GM21529 (cell line): ENCODE data around the gene NPAT.

Experiments used
- ATAC-seq: cut with Tn5 transposase; IDR thresholded peaks from one replicate; pipeline ENCODE4 v1.9.1; 2021; ENCODE audit not compliant: unreplicated experiment

The NPAT gene

DNA sequence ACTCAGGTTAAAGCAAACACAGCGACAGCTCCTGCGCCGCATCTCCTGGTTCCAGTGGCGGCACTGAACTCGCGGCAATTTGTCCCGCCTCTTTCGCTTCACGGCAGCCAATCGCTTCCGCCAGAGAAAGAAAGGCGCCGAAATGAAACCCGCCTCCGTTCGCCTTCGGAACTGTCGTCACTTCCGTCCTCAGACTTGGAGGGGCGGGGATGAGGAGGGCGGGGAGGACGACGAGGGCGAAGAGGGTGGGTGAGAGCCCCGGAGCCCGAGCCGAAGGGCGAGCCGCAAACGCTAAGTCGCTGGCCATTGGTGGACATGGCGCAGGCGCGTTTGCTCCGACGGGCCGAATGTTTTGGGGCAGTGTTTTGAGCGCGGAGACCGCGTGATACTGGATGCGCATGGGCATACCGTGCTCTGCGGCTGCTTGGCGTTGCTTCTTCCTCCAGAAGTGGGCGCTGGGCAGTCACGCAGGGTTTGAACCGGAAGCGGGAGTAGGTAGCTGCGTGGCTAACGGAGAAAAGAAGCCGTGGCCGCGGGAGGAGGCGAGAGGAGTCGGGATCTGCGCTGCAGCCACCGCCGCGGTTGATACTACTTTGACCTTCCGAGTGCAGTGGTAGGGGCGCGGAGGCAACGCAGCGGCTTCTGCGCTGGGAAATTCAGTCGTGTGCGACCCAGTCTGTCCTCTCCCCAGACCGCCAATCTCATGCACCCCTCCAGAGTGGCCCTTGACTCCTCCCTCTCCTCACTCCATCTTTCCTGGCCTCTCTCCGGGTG lies at the start of gene NPAT, which contains the start of gene ATM:
Gene NPAT (minus strand): TSS at position 65 of the 774 bp plus-strand sequence. CDS start 102 bp downstream, outside the sequence.
Gene ATM (plus strand): TSS at position 494 of the 774 bp plus-strand sequence. CDS start 4,558 bp downstream, outside the sequence.
- ATAC-seq: peak; percentile 76

DNA sequence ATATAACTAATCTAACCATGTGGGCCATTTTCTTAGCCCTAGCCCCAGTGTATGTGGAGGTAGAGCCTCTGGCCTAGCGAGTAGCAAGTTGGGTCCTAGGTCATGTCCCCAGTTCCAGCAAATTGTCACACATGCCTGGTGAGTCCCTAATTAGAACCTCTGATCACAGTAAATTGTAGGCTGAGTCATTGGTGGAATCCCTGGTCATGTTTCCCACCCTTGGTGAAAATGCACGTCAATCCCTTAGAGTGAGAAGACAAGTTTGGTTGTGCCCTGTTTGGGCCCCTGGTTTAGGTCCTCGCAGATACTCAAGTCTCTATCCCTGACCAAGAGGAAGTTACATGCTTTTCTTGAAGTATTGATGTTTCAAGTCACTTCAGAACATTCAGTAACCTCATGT lies 47.1 kb upstream of the NPAT start:
- no peak for ATAC-seq

DNA sequence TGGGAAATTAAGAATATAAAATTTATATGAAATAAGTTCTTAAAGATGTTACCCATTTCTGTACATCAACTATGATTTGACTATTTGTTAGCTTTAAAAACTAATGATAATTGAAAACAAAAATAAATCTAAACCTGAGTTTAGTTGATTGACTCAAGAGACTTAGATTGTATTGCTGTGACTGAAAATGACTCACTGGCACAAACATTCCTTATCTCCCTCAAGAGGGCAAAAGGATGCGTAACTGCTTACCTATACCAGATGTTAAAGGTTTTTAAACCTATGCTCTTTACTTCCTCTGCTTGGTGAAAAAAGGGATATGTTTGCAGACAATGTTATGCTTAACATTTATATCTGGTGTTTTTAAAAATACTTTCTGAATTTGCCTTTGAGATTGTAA lies 30.7 kb upstream of the NPAT start:
- no peak for ATAC-seq

DNA sequence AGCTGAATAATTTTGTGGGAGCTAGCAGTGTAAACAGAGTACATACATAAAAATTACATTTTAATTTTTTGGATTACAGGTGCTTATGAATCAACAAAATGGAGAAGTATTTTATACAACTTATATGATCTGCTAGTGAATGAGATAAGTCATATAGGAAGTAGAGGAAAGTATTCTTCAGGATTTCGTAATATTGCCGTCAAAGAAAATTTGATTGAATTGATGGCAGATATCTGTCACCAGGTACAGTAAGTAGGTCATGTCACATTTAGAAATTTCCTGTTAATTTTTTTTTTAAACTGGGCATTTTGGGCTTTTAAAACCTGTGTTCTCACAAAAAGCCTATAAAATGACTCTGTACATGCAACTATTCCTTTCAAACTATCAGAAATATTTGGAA lies 24.4 kb upstream of the NPAT start:
- no peak for ATAC-seq

DNA sequence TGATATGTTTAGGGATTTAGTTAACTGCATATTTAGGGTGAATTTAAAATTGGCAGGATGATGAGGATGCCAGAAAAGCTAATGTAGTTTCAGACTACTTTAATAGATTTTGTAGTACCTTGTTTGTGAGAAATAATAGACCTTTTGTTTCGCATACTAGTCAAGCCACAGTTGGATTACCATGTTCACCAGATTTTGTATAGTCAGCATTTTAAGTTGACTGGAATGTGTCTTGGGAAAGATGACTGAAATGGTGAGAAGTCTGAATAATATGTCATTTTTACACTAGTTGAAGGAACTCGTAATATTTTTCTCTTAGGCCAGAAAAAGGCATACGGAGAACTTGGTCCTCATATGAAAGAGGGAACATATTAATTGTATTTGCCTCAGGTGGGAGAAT lies 23.9 kb upstream of the NPAT start:
- no peak for ATAC-seq

DNA sequence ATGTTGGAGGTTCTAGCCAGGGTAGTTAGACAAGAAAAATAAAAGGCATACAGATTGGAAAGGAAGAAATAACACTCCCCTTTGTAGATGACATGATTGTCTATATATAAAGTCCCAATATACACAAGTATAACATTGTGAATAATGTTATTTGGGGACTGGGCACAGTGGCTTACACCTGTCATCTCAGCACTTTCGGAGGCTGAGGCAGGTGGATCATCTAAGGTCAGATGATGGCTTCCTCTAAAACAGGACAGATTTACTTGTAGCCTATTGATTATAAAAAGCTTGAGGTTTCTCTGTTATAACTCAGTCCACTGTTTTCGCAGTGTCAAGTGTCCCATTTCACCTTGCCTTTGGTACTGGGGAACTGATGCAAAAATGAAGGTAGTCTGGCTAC lies 20.0 kb upstream of the NPAT start:
- ATAC-seq: no peak

DNA sequence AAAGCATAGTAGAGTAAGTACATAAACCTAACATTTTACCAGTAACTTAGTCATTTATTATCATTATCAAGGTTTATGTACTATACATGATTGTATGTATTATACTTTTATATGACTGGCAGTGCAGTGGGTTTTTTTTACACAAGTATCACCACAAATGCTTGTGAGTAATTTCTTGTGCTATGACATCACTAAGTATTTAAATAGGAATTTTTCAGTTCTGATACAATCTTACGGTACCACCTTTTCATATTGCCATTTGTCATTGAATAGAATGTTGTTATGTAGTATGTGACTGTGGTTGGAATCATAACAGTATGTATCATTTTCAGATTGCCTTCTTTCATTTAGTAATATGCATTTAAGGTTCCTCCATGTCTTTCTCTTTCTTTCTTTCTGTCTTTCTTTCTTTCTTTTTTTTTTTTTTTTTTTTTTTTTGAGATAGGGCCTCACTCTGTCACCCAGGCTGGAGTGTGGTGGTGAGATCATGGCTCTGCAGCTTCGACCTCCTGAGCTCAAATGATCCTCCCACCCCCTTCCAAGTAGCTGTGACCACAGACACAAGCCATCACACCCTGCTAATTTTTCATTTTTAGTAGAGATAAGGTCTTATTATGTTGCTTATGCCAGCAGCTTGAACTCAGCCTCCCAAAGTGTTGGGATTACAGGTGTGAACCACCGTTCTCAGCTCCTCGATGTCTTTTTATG lies 19.0 kb upstream of the NPAT start:
- ATAC-seq: no peak

DNA sequence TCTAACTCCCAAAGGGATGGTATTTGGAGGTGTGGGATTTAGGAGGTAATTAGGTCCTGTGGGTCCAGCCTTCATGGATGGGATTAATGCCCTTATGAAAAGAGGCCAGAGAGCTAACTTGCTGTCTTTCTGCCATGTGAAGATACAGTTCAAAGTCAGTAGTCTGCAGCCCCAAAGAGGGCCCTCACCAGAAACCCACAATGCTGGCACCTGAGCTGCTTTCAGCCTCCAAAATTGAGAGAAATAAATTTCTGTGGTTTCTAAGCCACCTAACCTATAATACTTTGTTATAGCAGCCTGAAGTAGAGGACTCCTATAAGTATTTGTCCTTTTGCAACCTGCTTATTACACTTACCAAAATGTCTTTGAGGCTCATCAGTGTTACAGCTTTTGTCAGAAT lies 16.6 kb upstream of the NPAT start:
- no peak for ATAC-seq

DNA sequence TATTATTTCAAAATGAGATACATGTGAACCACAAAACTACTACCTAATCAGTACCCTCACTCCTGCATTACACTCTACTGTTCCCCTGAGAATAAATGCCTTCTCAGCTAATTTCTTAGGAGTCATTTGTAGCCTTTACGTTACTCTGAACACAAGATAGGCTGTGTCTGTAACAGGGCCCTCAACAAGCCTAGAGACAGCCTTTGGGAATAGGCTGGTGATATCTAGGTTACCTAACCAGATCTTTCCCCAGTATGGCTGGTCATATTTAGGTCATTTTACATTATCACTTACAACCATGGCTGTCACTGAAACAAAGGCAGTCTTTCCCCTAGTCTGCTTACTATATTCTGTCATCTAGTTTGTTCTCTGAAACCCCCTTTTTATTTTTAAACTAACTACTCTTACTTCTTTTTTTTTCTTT lies 14.6 kb upstream of the NPAT start:
- ATAC-seq: peak; percentile 47

DNA sequence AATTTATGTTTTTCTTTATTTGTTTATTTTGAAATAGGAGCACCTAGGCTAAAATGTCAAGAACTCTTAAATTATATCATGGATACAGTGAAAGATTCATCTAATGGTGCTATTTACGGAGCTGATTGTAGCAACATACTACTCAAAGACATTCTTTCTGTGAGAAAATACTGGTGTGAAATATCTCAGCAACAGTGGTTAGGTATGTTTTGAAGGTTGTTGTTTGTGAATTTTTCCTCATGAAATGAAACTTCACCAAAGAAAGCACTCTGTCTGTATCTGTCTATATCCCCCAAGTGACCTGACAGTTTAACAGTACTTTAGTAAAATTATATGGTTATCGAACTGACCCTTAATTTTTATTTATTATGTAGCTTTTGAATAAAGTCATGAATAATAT lies 13.2 kb upstream of the NPAT start:
- ATAC-seq: no peak

DNA sequence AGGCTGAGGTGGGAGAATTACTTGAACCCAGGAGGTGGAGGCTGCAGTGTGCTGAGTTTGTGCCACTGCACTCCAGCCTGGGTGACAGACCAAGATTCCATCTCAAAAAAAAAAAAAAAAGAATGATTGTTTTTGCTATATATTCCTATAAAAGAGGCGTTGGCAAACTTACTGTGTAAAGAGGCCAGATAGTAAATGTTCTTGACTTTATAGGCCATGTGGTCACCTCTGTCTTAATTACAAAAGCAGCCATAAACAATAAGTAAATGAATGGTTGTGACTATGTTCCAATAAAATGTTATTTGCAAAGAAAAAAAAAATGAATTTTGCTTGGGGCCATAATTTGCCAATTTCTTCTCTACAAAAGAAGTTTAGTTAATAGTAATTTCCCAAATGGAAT lies 12.8 kb upstream of the NPAT start:
- ATAC-seq: no peak

DNA sequence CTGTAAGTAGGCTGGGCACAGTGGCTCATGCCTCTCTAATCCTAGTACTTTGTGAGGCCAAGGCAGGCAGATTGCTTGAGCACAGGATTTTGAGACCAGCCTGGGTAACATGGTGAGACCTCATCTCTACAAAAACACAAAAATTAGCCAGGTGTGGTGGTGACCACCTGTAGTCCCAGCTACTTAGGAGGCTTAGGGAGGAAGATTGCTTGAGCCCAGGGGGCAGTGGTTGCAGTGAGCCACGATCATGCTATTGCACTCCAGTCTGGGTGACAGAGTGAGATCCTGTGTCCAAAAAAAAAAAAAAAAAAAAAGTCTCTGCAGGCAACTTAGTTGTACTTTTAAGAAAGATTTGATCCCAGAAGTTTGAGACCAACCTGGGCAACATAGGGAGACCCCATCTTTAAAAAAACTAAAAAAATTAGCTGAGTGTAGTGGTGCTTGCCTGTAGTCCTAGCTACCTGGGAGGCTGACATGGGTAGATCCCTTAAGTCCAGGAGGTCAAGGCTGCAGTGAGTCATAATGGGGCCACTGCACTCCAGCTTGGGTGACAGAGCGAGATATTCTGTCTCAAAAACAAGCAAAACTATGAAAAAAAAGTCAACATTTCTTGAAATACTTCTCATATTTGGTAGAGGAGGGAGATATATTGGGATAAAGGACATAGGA lies 11.0 kb upstream of the NPAT start:
- ATAC-seq: no peak

DNA sequence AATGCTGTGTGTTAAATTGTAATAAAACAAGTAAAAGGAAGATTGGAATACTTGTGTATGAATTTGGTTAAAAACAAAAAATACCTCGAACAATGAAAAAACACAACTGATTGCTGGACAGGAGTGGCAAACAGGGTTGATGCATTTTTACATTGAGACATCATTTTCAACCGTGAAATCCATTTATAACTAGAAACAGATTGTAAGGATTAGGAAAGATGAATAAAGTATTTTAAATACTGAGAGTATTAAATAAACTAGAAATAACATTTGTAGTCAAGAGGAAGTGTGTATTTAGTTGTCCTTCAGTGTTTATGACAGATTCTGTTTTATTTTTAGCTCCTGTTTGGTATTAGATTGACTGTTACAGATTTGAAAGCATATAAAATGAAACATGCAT lies 5.8 kb upstream of the NPAT start:
- ATAC-seq: no peak

DNA sequence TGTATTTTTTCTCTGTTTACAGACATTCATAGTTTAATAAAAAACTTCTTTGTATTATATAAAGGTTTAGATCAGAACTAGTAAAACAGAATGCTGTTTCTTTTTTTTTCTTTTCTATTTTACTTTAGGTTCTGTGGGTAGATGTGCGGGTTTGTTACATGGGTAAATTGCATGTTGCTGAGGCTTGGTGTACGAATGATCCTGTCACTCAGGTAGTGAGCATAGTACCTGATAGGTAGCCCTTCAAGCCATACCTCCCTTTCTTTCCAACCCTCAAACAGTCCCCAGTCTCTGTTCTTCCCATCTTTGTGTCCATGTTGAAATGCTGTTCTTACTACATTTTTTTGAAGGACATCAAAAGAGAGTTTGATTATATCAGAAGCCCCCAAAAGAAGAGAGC lies 3.6 kb upstream of the NPAT start:
- ATAC-seq: no peak

DNA sequence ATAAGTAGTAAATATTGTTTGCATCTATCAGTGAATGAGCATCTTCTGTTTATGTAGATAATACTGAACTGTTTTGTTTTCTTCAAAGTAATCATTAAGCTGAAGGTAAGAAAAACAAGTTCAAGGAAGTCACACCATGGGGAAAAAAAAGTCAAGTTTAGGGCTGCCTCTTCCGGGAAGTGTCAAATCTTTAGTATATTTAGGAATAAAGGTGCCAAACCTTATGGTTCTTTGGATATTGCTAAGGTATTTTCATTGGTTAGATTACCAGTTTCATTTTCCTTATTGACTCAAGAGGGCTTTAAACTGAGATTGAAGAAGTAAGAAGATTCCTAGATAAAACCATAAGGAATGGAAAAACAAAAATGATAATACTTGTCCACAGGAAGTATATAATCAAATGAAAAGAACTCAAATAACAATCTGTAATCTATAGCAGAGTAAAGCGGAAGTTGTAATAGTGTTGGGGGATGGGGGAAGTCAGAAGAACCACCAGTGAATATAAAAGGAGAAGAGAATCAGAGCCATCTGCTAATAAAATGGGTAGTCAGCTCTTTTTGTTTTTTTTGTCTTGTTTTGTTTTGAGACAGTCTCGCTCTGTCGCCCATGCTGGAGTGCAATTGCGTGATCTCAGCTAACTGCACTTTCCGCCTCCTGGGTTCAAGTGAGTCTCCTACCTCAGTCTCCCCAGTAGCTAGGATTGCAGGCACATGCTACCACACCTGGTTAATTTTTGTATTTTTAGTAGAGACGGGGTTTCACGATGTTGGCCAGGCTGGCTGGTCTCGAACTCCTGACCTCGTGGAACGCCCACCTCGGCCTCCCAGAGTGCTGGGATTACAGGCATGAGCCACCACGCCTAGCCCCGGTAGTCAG lies 2.7 kb upstream of the NPAT start:
- ATAC-seq: no peak

DNA sequence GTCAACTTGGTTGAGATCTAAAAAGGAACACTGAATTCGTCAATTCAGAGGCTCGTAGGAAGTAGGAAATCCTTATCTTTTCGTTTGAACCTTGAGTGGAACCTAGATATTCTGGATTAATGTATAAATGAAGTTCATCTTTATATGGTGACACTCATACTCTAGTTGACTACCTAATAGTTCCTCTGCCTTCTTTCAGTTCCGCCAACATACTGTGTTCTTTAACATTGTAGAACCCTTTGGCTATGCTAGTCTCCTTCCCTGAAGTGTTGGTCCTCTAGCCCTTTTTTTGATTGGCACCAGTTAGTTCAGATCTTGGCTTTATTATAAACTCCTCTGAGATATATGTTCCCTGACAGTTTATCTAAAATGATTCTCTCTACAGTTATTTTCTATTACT lies 1.9 kb upstream of the NPAT start:
- no peak for ATAC-seq

DNA sequence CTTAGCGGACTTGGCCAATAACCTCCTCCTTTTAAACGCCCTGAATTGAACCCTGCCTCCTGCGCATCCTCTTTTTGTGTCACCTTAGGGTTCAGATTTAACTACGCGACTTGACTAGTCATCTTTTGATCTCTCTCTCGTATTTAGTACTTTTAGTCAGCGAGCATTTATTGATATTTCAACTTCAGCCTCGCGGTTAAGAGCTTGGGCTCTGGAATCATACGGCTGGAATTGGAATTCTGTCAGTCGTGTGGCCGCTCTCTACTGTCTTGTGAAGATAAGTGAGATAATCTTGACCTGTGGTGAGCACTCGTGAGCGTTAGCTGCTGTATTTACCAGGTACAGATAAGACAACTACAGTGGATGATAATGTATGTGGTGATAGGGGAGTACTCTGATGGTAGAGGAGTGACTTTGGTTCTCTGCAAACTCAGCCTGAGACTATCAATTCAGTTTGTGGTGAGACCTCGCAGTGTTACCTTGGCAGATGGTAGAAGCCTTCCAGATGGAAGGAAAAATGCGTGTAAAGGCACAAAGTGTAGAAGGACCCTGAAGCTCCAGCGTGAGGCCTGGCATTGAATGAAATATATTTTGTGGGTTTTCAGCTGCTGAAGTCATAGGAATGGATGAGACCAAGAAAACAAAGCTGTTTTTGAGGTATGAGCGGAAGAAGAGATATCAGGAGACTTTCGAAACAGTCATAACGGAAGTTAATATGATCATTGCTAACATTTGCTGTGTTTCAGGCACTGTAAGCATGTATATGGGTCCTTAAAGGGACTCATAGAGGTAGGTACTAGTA lies 1.1 kb upstream of the NPAT start:
- peak; percentile 38 for ATAC-seq

DNA sequence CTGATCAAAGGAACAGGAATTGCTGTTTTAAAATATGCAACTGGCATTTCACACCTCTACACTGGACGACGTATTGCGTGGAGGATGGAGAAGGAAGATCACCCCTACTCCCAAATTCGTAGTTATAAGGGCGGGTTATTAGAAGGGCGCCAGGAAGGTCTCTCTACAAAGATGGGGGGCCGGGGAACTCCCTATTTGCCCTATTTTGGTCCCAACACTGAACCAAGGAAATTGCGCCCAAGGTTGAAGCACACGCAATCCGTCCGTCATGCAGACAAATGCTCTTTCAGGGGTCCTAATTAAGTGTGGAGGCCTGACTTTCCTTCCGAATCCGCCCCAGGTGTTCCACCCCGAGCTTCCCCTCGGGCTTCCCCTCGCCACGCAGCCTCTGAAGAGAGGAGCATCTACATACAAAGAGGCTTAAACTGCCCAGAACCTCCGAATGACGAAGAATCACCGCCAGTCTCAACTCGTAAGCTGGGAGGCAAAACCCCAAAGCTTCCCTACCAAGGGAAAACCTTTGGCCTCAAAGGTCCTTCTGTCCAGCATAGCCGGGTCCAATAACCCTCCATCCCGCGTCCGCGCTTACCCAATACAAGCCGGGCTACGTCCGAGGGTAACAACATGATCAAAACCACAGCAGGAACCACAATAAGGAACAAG lies 396 bp downstream of the NPAT start:
- ATAC-seq: peak; percentile 0

DNA sequence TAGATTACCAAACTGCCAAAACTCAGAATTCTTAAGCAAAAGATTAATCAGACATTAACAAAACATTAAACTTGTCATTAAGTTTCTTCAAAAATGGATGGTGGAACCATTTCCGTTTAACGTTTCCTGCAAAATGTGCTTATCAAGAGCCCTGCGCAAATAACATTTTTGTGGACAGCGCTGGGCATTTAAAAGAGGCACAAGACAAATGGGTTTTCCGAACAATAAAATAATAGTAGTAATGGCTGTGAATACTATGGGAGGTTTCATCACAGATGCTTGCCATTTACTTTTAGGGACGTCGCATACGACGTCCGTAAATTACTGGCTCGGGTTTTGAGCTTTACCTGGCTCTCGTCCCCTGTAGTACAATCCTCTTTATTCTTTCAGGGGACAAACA lies 1.1 kb downstream of the NPAT start:
- no peak for ATAC-seq
